SK-N-SH (cell line): Measurements from ENCODE around the gene PRKACA. TPM values are rescaled to one million over a fixed set of nuclear protein-coding genes. Genes with fewer than 3 reads are reported as not detected.

ENCODE experiments used
- CTCF ChIA-PET: fragments of 300-600, 350-600 bp; formaldehyde crosslinking; extraction: SDS; loops from one replicate; lab custom pipeline; 2021; lab: Yijun Ruan, JAX
- POLR2A ChIA-PET: fragments of 350-600 bp; sonication (Branson Sonifier 250); formaldehyde crosslinking; extraction: SDS; loops from one replicate; lab custom pipeline; 2020; ENCODE audit warnings: antibody characterized with exemption, inconsistent platforms; lab: Yijun Ruan, JAX
- DNase-seq: peaks from one replicate; pipeline ENCODE4 v3.0.0; 2012
- H2AFZ ChIP-seq: fragments of 200-600 bp; sonication (generic); 2 replicates; pipeline ENCODE4 v1.8.1; 2016; ENCODE audit warnings: antibody characterized with exemption, mild to moderate bottlenecking, low read depth
- H3F3A ChIP-seq: fragments of 200-600 bp; sonication (generic); replicated peaks from 2 replicates; pipeline ENCODE3; 2016; ENCODE audit warnings: antibody characterized with exemption, mild to moderate bottlenecking; ENCODE audit not compliant: insufficient read depth
- H3K27ac ChIP-seq, 2 experiments: fragments of 200-500 bp in 1 of 2; fragments of 200-600 bp in 1 of 2; sonication (Bioruptor generic) in 1 of 2; sonication (generic), shearing (Covaris generic) in 1 of 2; 2 replicates each; pipeline versions ENCODE4 v1.5.1 to v1.6.1; 2014 to 2016; ENCODE audit warnings: low read depth in 2 of 2, inconsistent platforms in 1 of 2, low read length in 1 of 2, mild to moderate bottlenecking in 1 of 2, mixed read lengths in 1 of 2
- H3K27me3 ChIP-seq: fragments of 200-600 bp; sonication (generic), shearing (Covaris generic); 2 replicates; pipeline ENCODE4 v1.6.1; 2016; ENCODE audit warnings: mixed run types; ENCODE audit not compliant: insufficient read depth
- H3K36me3 ChIP-seq, 2 experiments: fragments of 200-500 bp in 1 of 2; fragments of 200-600 bp in 1 of 2; sonication (Bioruptor generic) in 1 of 2; sonication (generic) in 1 of 2; replicated peaks in 1 of 2; 2 replicates each; pipeline versions ENCODE3 to v1.5.1; 2014 to 2016; ENCODE audit warnings: low read length in 1 of 2, mild to moderate bottlenecking in 1 of 2; ENCODE audit not compliant: insufficient read depth in 2 of 2, control insufficient read depth in 1 of 2
- H3K4me1 ChIP-seq, 2 experiments: fragments of 200-500 bp in 1 of 2; fragments of 200-600 bp in 1 of 2; sonication (Bioruptor generic) in 1 of 2; sonication (generic), shearing (Covaris generic) in 1 of 2; 2 replicates each; pipeline versions ENCODE4 v1.5.1 to v1.6.1; 2014 to 2016; ENCODE audit warnings: low read depth in 1 of 2, low read length in 1 of 2, mixed run types in 1 of 2; ENCODE audit not compliant: insufficient read depth in 2 of 2, control insufficient read depth in 1 of 2
- H3K4me2 ChIP-seq: fragments of 200-600 bp; sonication (generic), shearing (Covaris generic); 2 replicates; pipeline ENCODE4 v1.6.1; 2017; ENCODE audit warnings: mixed run types
- H3K4me3 ChIP-seq, 2 experiments: fragments of 200-500 bp in 1 of 2; fragments of 200-600 bp in 1 of 2; sonication (Bioruptor generic) in 1 of 2; sonication (generic), shearing (Covaris generic) in 1 of 2; 2 replicates each; pipeline versions ENCODE4 v1.5.1 to v1.8.1; 2014 to 2016; ENCODE audit warnings: low read depth in 2 of 2, inconsistent platforms in 1 of 2, low read length in 1 of 2, mild to moderate bottlenecking in 1 of 2, mixed read lengths in 1 of 2, moderate library complexity in 1 of 2
- H3K79me2 ChIP-seq: fragments of 200-600 bp; sonication (generic); 2 replicates; pipeline ENCODE4 v1.8.1; 2017; ENCODE audit warnings: mild to moderate bottlenecking; ENCODE audit not compliant: insufficient read depth
- H3K9ac ChIP-seq: fragments of 200-600 bp; sonication (generic); 2 replicates; pipeline ENCODE4 v1.6.1; 2017; ENCODE audit warnings: mixed run types
- H3K9me2 ChIP-seq: fragments of 200-600 bp; sonication (generic); 2 replicates; pipeline ENCODE4 v1.6.1; 2017; ENCODE audit warnings: mixed run types
- H3K9me3 ChIP-seq: fragments of 200-600 bp; sonication (generic); 2 replicates; pipeline ENCODE4 v1.6.1; 2017; ENCODE audit warnings: mixed run types, mild to moderate bottlenecking, moderate library complexity
- H4K20me1 ChIP-seq: fragments of 200-600 bp; sonication (generic); 2 replicates; pipeline ENCODE4 v1.6.1; 2017; ENCODE audit warnings: mild to moderate bottlenecking, mixed run types; ENCODE audit not compliant: insufficient read depth
- CHD2 ChIP-seq: fragments of 150-350 bp; IDR thresholded peaks from 2 replicates; pipeline ENCODE4 v1.6.1; 2018; ENCODE audit warnings: low read length; ENCODE audit not compliant: partially characterized antibody
- ELF1 ChIP-seq: IDR thresholded peaks from 2 replicates; pipeline ENCODE4 v1.4.0; 2012
- EZH2phosphoT487 ChIP-seq: fragments of 200-600 bp; sonication (generic); IDR thresholded peaks from 2 replicates; pipeline ENCODE4 v1.6.1; 2017; ENCODE audit warnings: low read depth, mixed run types, mild to moderate bottlenecking, antibody characterized with exemption, moderate library complexity, borderline replicate concordance
- JUND ChIP-seq: IDR thresholded peaks from 2 replicates; pipeline ENCODE4 v1.4.0; 2012
- MXI1 ChIP-seq: IDR thresholded peaks from 2 replicates; pipeline ENCODE4 v1.6.1; 2012; ENCODE audit warnings: mild to moderate bottlenecking, low read depth, low read length, improper control_type of control experiment
- POLR2AphosphoS5 ChIP-seq: IDR thresholded peaks from 2 replicates; pipeline ENCODE4 v1.6.1; 2012; ENCODE audit warnings: low read depth, low read length
- SIN3A ChIP-seq: IDR thresholded peaks from 2 replicates; pipeline ENCODE4 v1.6.1; 2012; ENCODE audit warnings: low read depth, mild to moderate bottlenecking, low read length, moderate library complexity, borderline replicate concordance
- WGBS: methylation state at CpG from one replicate; pipeline ENCODE4 v1.1.6; 2017; ENCODE audit warnings: low lambda C conversion rate; 5-methylcytosine and 5-hydroxymethylcytosine counted together
- polyA plus RNA-seq, 3 experiments: library from polyadenylated mRNA; depleted of rRNA; stranded (reverse); fragments of >200 nt; gene quantifications; 2 replicates each; pipeline ENCODE4 v1.2.3, GENCODE V29; 2012
- TF ChIP-seq, protein P1 (sequence below): IDR thresholded peaks from 2 replicates; pipeline ENCODE4 v1.4.0; 2012; ENCODE audit warnings: low read depth, borderline replicate concordance
- TF ChIP-seq, protein P2 (sequence below): IDR thresholded peaks from 2 replicates; pipeline ENCODE4 v1.4.0; 2012; ENCODE audit warnings: low read depth, borderline replicate concordance
- TF ChIP-seq, protein P3 (sequence below): IDR thresholded peaks from 2 replicates; pipeline ENCODE4 v1.4.0; 2012; ENCODE audit warnings: low read depth
- TF ChIP-seq, protein P4 (sequence below): IDR thresholded peaks from 2 replicates; pipeline ENCODE4; 2012
- TF ChIP-seq, protein P5 (sequence below): fragments of 200-600 bp; sonication (generic); IDR thresholded peaks from 2 replicates; pipeline ENCODE4 v1.6.1; 2017; ENCODE audit warnings: antibody characterized with exemption, mild to moderate bottlenecking, moderate library complexity

PRKACA gene
- polyA plus RNA-seq, 1 of the 3 experiments (the other 2 are of a cell fraction) = 48.4 TPM

- H3K36me3 ChIP-seq = no peaks in the 10 kb centered on the region
- no peak overlapping the region for H3K27ac ChIP-seq
- peak overlapping the region; percentile 79 to 80 for H3K4me3 ChIP-seq
- peaks cover 40% of the 10 kb centered on the region for H3K79me2 ChIP-seq
- POLR2A ChIA-PET = no interaction called here
- H3K27me3 ChIP-seq = no peaks in the 10 kb centered on the region
- H3K4me1 ChIP-seq = peaks cover 15 to 36% of the 10 kb centered on the region in 2 experiments
- DNase-seq = no peak
- H3K4me2 ChIP-seq = peak overlapping the region; percentile 98
- CTCF ChIA-PET = interaction anchor here (1.8 to 3.5 kb wide), 2 partner anchors 44 to 232 kb away, joined by 5 to 18 read pairs; partner anchors contain the start of gene MISP3
- no peak for TF ChIP-seq EZH2phosphoT487
- no peak for TF ChIP-seq MXI1
- TF ChIP-seq ELF1 = no peak
- no peak for TF ChIP-seq JUND
- TF ChIP-seq, protein P1, sequence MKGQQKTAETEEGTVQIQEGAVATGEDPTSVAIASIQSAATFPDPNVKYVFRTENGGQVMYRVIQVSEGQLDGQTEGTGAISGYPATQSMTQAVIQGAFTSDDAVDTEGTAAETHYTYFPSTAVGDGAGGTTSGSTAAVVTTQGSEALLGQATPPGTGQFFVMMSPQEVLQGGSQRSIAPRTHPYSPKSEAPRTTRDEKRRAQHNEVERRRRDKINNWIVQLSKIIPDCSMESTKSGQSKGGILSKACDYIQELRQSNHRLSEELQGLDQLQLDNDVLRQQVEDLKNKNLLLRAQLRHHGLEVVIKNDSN = no peak
- H3K9ac ChIP-seq = peak overlapping the region; percentile 69
- no peaks in the 10 kb centered on the region for H3K9me3 ChIP-seq
- H2AFZ ChIP-seq = no peak overlapping the region
- no peaks in the 10 kb centered on the region for H4K20me1 ChIP-seq
- H3K9me2 ChIP-seq = no peaks in the 10 kb centered on the region
- 33% methylated on average over 6 of the region's 6 CpGs for WGBS
- peaks cover 12% of the 10 kb centered on the region for H3F3A ChIP-seq
Observed at GRCh38 chr19:14116525-14116917, 1.0 kb downstream of the PRKACA start.

- POLR2A ChIA-PET = no interaction called here
- TF ChIP-seq CHD2 (no peak), SIN3A (no peak), POLR2AphosphoS5 (no peak)
- TF ChIP-seq, protein P2, sequence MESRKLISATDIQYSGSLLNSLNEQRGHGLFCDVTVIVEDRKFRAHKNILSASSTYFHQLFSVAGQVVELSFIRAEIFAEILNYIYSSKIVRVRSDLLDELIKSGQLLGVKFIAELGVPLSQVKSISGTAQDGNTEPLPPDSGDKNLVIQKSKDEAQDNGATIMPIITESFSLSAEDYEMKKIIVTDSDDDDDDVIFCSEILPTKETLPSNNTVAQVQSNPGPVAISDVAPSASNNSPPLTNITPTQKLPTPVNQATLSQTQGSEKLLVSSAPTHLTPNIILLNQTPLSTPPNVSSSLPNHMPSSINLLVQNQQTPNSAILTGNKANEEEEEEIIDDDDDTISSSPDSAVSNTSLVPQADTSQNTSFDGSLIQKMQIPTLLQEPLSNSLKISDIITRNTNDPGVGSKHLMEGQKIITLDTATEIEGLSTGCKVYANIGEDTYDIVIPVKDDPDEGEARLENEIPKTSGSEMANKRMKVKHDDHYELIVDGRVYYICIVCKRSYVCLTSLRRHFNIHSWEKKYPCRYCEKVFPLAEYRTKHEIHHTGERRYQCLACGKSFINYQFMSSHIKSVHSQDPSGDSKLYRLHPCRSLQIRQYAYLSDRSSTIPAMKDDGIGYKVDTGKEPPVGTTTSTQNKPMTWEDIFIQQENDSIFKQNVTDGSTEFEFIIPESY = no peak
- TF ChIP-seq, protein P3, sequence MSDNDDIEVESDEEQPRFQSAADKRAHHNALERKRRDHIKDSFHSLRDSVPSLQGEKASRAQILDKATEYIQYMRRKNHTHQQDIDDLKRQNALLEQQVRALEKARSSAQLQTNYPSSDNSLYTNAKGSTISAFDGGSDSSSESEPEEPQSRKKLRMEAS = no peak
- TF ChIP-seq, protein P4, sequence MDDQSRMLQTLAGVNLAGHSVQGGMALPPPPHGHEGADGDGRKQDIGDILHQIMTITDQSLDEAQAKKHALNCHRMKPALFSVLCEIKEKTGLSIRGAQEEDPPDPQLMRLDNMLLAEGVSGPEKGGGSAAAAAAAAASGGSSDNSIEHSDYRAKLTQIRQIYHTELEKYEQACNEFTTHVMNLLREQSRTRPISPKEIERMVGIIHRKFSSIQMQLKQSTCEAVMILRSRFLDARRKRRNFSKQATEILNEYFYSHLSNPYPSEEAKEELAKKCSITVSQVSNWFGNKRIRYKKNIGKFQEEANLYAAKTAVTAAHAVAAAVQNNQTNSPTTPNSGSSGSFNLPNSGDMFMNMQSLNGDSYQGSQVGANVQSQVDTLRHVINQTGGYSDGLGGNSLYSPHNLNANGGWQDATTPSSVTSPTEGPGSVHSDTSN = no peak
- TF ChIP-seq, protein P5, sequence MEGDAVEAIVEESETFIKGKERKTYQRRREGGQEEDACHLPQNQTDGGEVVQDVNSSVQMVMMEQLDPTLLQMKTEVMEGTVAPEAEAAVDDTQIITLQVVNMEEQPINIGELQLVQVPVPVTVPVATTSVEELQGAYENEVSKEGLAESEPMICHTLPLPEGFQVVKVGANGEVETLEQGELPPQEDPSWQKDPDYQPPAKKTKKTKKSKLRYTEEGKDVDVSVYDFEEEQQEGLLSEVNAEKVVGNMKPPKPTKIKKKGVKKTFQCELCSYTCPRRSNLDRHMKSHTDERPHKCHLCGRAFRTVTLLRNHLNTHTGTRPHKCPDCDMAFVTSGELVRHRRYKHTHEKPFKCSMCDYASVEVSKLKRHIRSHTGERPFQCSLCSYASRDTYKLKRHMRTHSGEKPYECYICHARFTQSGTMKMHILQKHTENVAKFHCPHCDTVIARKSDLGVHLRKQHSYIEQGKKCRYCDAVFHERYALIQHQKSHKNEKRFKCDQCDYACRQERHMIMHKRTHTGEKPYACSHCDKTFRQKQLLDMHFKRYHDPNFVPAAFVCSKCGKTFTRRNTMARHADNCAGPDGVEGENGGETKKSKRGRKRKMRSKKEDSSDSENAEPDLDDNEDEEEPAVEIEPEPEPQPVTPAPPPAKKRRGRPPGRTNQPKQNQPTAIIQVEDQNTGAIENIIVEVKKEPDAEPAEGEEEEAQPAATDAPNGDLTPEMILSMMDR = no peak
- no peaks in the 10 kb centered on the region for H3K36me3 ChIP-seq
- DNase-seq = no peak
- peak overlapping the region in 1 of 2 experiments; percentile 80; a peak in 1 of 4 replicates for H3K4me3 ChIP-seq
- H3K9me2 ChIP-seq = no peaks in the 10 kb centered on the region
- CTCF ChIA-PET = interaction anchor here (1.6 to 4.7 kb wide), 6 partner anchors 14 to 233 kb away, joined by 4 to 28 read pairs (median 14); partner anchors contain the start of genes ASF1B, MISP3 and SAMD1
- H3F3A ChIP-seq = peaks cover 9% of the 10 kb centered on the region
- H3K79me2 ChIP-seq = peaks cover 43% of the 10 kb centered on the region
- no peak overlapping the region for H3K27ac ChIP-seq
- H2AFZ ChIP-seq = no peak overlapping the region
- H3K4me1 ChIP-seq = peaks cover 15 to 36% of the 10 kb centered on the region in 2 experiments
- H4K20me1 ChIP-seq = no peaks in the 10 kb centered on the region
- H3K27me3 ChIP-seq = no peaks in the 10 kb centered on the region
- WGBS = 72% methylated on average over 5 of the region's 5 CpGs
- peak overlapping the region; percentile 98; the same call in 1 of the 2 replicates for H3K4me2 ChIP-seq
- H3K9me3 ChIP-seq = no peaks in the 10 kb centered on the region
- no peak overlapping the region for H3K9ac ChIP-seq
Observed at GRCh38 chr19:14115756-14116155, 1.8 kb downstream of the PRKACA start.
